Ascending aorta (tissue), 2 donors: Measurements from ENCODE around the gene COL5A3. TPM values are rescaled to one million over a fixed set of nuclear protein-coding genes. Genes with fewer than 3 reads are reported as not detected.

ENCODE experiments used
- DNase-seq, 2 donors: peaks; one replicate each; pipeline ENCODE4 v3.0.0-alpha.2; 2019; ENCODE audit warnings: low spot score in 2 of 2
- H3K27ac ChIP-seq, 2 donors: fragments of 200-600 bp; sonication (generic); one replicate each; pipeline ENCODE4 v1.5.1; 2016 to 2017; ENCODE audit warnings: mild to moderate bottlenecking in 1 of 2
- H3K27me3 ChIP-seq: fragments of 200-600 bp; sonication (generic); one replicate; pipeline ENCODE4 v1.5.1; 2017
- H3K36me3 ChIP-seq, 2 donors: fragments of 200-600 bp; sonication (generic); one replicate each; pipeline ENCODE4 v1.5.1; 2016
- H3K4me1 ChIP-seq, 2 donors: fragments of 200-600 bp; sonication (generic); one replicate each; pipeline ENCODE4 v1.5.1; 2016 to 2017; ENCODE audit warnings: mild to moderate bottlenecking in 1 of 2
- H3K4me3 ChIP-seq, 2 donors: fragments of 200-600 bp; sonication (generic); one replicate each; pipeline ENCODE4 v1.5.1; 2016 to 2017; ENCODE audit warnings: mild to moderate bottlenecking in 1 of 2
- H3K9me3 ChIP-seq, 2 donors: fragments of 200-600 bp; sonication (generic); one replicate each; pipeline ENCODE4 v1.5.1; 2016
- CTCF ChIP-seq, 3 experiments: fragments of 200-600 bp in 2 of 3; fragments of 450-650 bp in 1 of 3; sonication (generic) in 2 of 3; IDR thresholded peaks; one replicate each; pipeline ENCODE4 v1.5.1; 2016 to 2019; ENCODE audit warnings: antibody characterized with exemption in 3 of 3, mild to moderate bottlenecking in 1 of 3, moderate library complexity in 1 of 3
- intact Hi-C: fragments of 100-400 bp; cut with DNase I; formaldehyde crosslinking; loops from one replicate; pipeline ENCODE4 v1.15.1; 2023
- total RNA-seq: library from RNA; depleted of rRNA; stranded (reverse); fragments of >200 nt; gene quantifications from one replicate; pipeline ENCODE4 v1.1.0, GENCODE V29; 2016

The COL5A3 gene
- total RNA-seq, 1 donor from 2014 or later = 13.6 TPM

- DNase-seq = no peak
- Histone ChIP-seq H3K27me3 (no peaks in the 10 kb centered on the region), H3K4me1 (peaks cover 3 to 6% of the 10 kb centered on the region in 2 donors), H3K36me3 (no peaks in the 10 kb centered on the region), H3K4me3 (no peak overlapping the region), H3K27ac (no peak overlapping the region), H3K9me3 (no peaks in the 10 kb centered on the region)
- intact Hi-C loops = loop anchor here (2.0 kb wide), 1 partner anchor 25 kb away; no protein-coding TSS in a partner anchor
- peak in 1 of 3 experiments; percentile 21 for TF ChIP-seq CTCF (IDR thresholded peaks at IDR 0.05)
These were observed 8.4 kb downstream of the COL5A3 start for GRCh38 chr19:10001899-10002298.

- Histone ChIP-seq H3K36me3 (no peaks in the 10 kb centered on the region), H3K4me3 (no peak overlapping the region), H3K9me3 (no peaks in the 10 kb centered on the region), H3K27me3 (no peaks in the 10 kb centered on the region), H3K27ac (no peak overlapping the region), H3K4me1 (no peaks in the 10 kb centered on the region)
- DNase-seq = peak in 1 of 2 donors; percentile 80
- intact Hi-C loops = loop anchor here (1.0 to 2.0 kb wide), 2 partner anchors 27 to 69 kb away; no protein-coding TSS in a partner anchor
- peak; percentile 50 to 74 (median 67) for TF ChIP-seq CTCF (IDR thresholded peaks at IDR 0.05)
These were observed 10.0 kb downstream of the COL5A3 start for GRCh38 chr19:10000171-10000826.

- intact Hi-C loops = no loop called here
- Histone ChIP-seq H3K4me1 (no peaks in the 10 kb centered on the region), H3K27ac (no peak overlapping the region), H3K27me3 (no peaks in the 10 kb centered on the region), H3K9me3 (no peaks in the 10 kb centered on the region), H3K4me3 (no peak overlapping the region), H3K36me3 (no peaks in the 10 kb centered on the region)
- TF ChIP-seq CTCF (IDR thresholded peaks at IDR 0.05) = no peak
- no peak for DNase-seq
These were observed 13.8 kb downstream of the COL5A3 start for GRCh38 chr19:9996541-9996940.

GRCh38 chr19:9995999-9996398 is 14.3 kb downstream of the COL5A3 start:
- no peaks in the 10 kb centered on the region for H3K9me3 ChIP-seq
- no peak for DNase-seq
- H3K36me3 ChIP-seq = no peaks in the 10 kb centered on the region
- H3K4me3 ChIP-seq = no peak overlapping the region
- no peak overlapping the region for H3K27ac ChIP-seq
- no peaks in the 10 kb centered on the region for H3K4me1 ChIP-seq
- no peak for TF ChIP-seq CTCF (IDR thresholded peaks at IDR 0.05)
- intact Hi-C loops = no loop called here
- H3K27me3 ChIP-seq = no peaks in the 10 kb centered on the region

GRCh38 chr19:9995084-9995483 is 15.2 kb downstream of the COL5A3 start:
- Histone ChIP-seq H3K4me3 (no peak overlapping the region), H3K27ac (no peak overlapping the region), H3K9me3 (no peaks in the 10 kb centered on the region), H3K27me3 (no peaks in the 10 kb centered on the region), H3K36me3 (no peaks in the 10 kb centered on the region), H3K4me1 (no peaks in the 10 kb centered on the region)
- TF ChIP-seq CTCF (IDR thresholded peaks at IDR 0.05) = no peak
- intact Hi-C loops = no loop called here
- DNase-seq = no peak
